HL-60 (cell line): ENCODE results near the gene SMARCA1.

Source experiments
- DNase-seq, 2 experiments: peaks; one replicate each; pipeline ENCODE4 v3.0.0-alpha.2; 2010 to 2020; ENCODE audit warnings: low read depth in 1 of 2, low spot score in 1 of 2
- H3K27ac ChIP-seq: fragments of 250-450 bp; sonication (Bioruptor Pico); replicated peaks from 2 replicates; pipeline ENCODE4 v1.5.1; 2020; ENCODE audit warnings: mild to moderate bottlenecking, moderate library complexity
- H3K27me3 ChIP-seq: fragments of 250-450 bp; sonication (Bioruptor Pico); 2 replicates; pipeline ENCODE4 v1.5.1; 2021; ENCODE audit warnings: mild to moderate bottlenecking, moderate library complexity; ENCODE audit not compliant: insufficient read depth, poor library complexity, severe bottlenecking
- H3K4me3 ChIP-seq: replicated peaks from 2 replicates; pipeline ENCODE4 v1.5.1; 2011; ENCODE audit warnings: mild to moderate bottlenecking, control low read depth, low read length; ENCODE audit not compliant: insufficient read depth
- CTCF ChIP-seq: IDR thresholded peaks from one replicate; pipeline ENCODE4 v1.5.1; 2011; ENCODE audit warnings: low read length, control low read depth, inconsistent platforms; ENCODE audit not compliant: insufficient read depth
- GABPA ChIP-seq: IDR thresholded peaks from 2 replicates; pipeline ENCODE4 v1.6.1; 2012; ENCODE audit warnings: low read depth
- POLR2AphosphoS5 ChIP-seq: IDR thresholded peaks from 2 replicates; pipeline ENCODE4 v1.6.1; 2012; ENCODE audit warnings: low read depth
- REST ChIP-seq: IDR thresholded peaks from 2 replicates; pipeline ENCODE4 v1.6.1; 2012; ENCODE audit warnings: low read depth; ENCODE audit not compliant: insufficient replicate concordance
- SPI1 ChIP-seq: IDR thresholded peaks from 2 replicates; pipeline ENCODE4 v1.6.1; 2012; ENCODE audit warnings: low read depth, mild to moderate bottlenecking, borderline replicate concordance

SMARCA1 gene

GRCh38 chrX:129553619-129554288 is 30.5 kb upstream of the SMARCA1 start:
- peak in 1 of 2 experiments; percentile 35 for DNase-seq
- H3K27me3 ChIP-seq = no peaks in the 10 kb centered on the region
- H3K27ac ChIP-seq = no peak overlapping the region
- TF ChIP-seq REST = no peak
- no peak for TF ChIP-seq POLR2AphosphoS5
- peak; percentile 16; the same call in 1 of the 2 replicates for TF ChIP-seq GABPA
- no peak for TF ChIP-seq CTCF
- TF ChIP-seq SPI1 = peak; percentile 92
- no peak overlapping the region for H3K4me3 ChIP-seq

GRCh38 chrX:129549124-129549523 is 25.8 kb upstream of the SMARCA1 start:
- Histone ChIP-seq H3K4me3 (no peak overlapping the region), H3K27ac (no peak overlapping the region), H3K27me3 (no peaks in the 10 kb centered on the region)
- DNase-seq = no peak
- TF ChIP-seq GABPA = no peak
- no peak for TF ChIP-seq REST
- no peak for TF ChIP-seq SPI1

- no peak for DNase-seq
- TF ChIP-seq POLR2AphosphoS5 (no peak), REST (no peak), GABPA (no peak), CTCF (no peak), SPI1 (no peak)
- Histone ChIP-seq H3K27ac (no peak overlapping the region), H3K27me3 (no peaks in the 10 kb centered on the region), H3K4me3 (no peak overlapping the region)
These were observed 22.1 kb upstream of the SMARCA1 start for GRCh38 chrX:129545408-129545807.

- Histone ChIP-seq H3K27ac (no peak overlapping the region), H3K27me3 (no peaks in the 10 kb centered on the region), H3K4me3 (no peak overlapping the region)
- TF ChIP-seq CTCF (no peak), GABPA (no peak), REST (no peak), SPI1 (no peak), POLR2AphosphoS5 (no peak)
- DNase-seq = no peak
These were observed 21.5 kb upstream of the SMARCA1 start for GRCh38 chrX:129544780-129545179.
